ENCODE results near the gene STAMBP. TPM values are rescaled to one million over a fixed set of nuclear protein-coding genes. Genes with fewer than 3 reads are reported as not detected.

The STAMBP gene
- total RNA-seq, 1 donor from 2014 or later, result 46.5 TPM

GRCh38 chr2:73821669-73822068, 7.1 kb upstream of the STAMBP start:
- Mint-ChIP-seq H3K27ac (ENCODE audit: unreplicated experiment) (no peak overlapping the region), H3K4me3 (ENCODE audit: unreplicated experiment) (no peak overlapping the region), H3K36me3 (ENCODE audit: low read depth, unreplicated experiment) (no peaks in the 10 kb centered on the region), H3K27me3 (ENCODE audit: low read depth, unreplicated experiment) (peaks cover 2% of the 10 kb centered on the region), H3K4me1 (ENCODE audit: low read depth, unreplicated experiment) (no peaks in the 10 kb centered on the region), H3K9me3 (ENCODE audit: unreplicated experiment) (no peaks in the 10 kb centered on the region)
- Histone ChIP-seq H3K9me3 (ENCODE audit: insufficient read depth, low read depth, low read length) (no peaks in the 10 kb centered on the region), H3K27me3 (ENCODE audit: insufficient read depth, low read length) (peaks cover 14% of the 10 kb centered on the region), H4K20me1 (ENCODE audit: insufficient read depth, low read length) (no peaks in the 10 kb centered on the region), H2AFZ (ENCODE audit: low read depth, low read length) (no peak overlapping the region), H3K9ac (ENCODE audit: low read length) (no peak overlapping the region), H3K79me2 (ENCODE audit: insufficient read depth, low read length) (no peaks in the 10 kb centered on the region), H3K27ac (ENCODE audit: low read depth, low read length) (no peak overlapping the region), H3K4me2 (ENCODE audit: low read length) (no peak overlapping the region), H3K4me1 (ENCODE audit: insufficient read depth, low read length) (no peaks in the 10 kb centered on the region), H3K36me3 (ENCODE audit: insufficient read depth, low read length) (no peaks in the 10 kb centered on the region), H3K4me3 (ENCODE audit: insufficient read depth, low read depth, low read length) (no peak overlapping the region)
- FAIRE-seq (no peak), DNase-seq (ENCODE audit: low read depth) (no peak)
- TF ChIP-seq EZH2 (IDR thresholded peaks at IDR 0.05; ENCODE audit: insufficient read depth, low read length), result no peak

- Histone ChIP-seq H3K4me1 (ENCODE audit: insufficient read depth, low read length) (no peaks in the 10 kb centered on the region), H3K4me2 (ENCODE audit: low read length) (no peak overlapping the region), H3K27ac (ENCODE audit: low read depth, low read length) (no peak overlapping the region), H3K4me3 (ENCODE audit: insufficient read depth, low read depth, low read length) (no peak overlapping the region), H3K79me2 (ENCODE audit: insufficient read depth, low read length) (no peaks in the 10 kb centered on the region), H3K9me3 (ENCODE audit: insufficient read depth, low read depth, low read length) (no peaks in the 10 kb centered on the region), H4K20me1 (ENCODE audit: insufficient read depth, low read length) (no peaks in the 10 kb centered on the region), H2AFZ (ENCODE audit: low read depth, low read length) (no peak overlapping the region), H3K9ac (ENCODE audit: low read length) (no peak overlapping the region), H3K27me3 (ENCODE audit: insufficient read depth, low read length) (peaks cover 14% of the 10 kb centered on the region), H3K36me3 (ENCODE audit: insufficient read depth, low read length) (no peaks in the 10 kb centered on the region)
- FAIRE-seq (no peak), DNase-seq (ENCODE audit: low read depth) (no peak)
- no peak overlapping the region for H3K4me3 Mint-ChIP-seq (ENCODE audit: unreplicated experiment)
- H3K4me1 Mint-ChIP-seq (ENCODE audit: low read depth, unreplicated experiment), result no peaks in the 10 kb centered on the region
- H3K36me3 Mint-ChIP-seq (ENCODE audit: low read depth, unreplicated experiment), result no peaks in the 10 kb centered on the region
- peaks cover 2% of the 10 kb centered on the region for H3K27me3 Mint-ChIP-seq (ENCODE audit: low read depth, unreplicated experiment)
- no peak overlapping the region for H3K27ac Mint-ChIP-seq (ENCODE audit: unreplicated experiment)
- H3K9me3 Mint-ChIP-seq (ENCODE audit: unreplicated experiment), result no peaks in the 10 kb centered on the region
- no peak for TF ChIP-seq CTCF (IDR thresholded peaks at IDR 0.05; ENCODE audit: insufficient read depth, low read depth, low read length)
- TF ChIP-seq EZH2 (IDR thresholded peaks at IDR 0.05; ENCODE audit: insufficient read depth, low read length), result no peak
Measured at GRCh38 chr2:73822276-73822675, 6.5 kb upstream of the STAMBP start.

- H3K79me2 ChIP-seq (ENCODE audit: insufficient read depth, low read length), result no peaks in the 10 kb centered on the region
- H3K27me3 ChIP-seq (ENCODE audit: insufficient read depth, low read length), result peaks cover 14% of the 10 kb centered on the region
- FAIRE-seq (no peak), DNase-seq (ENCODE audit: low read depth) (no peak)
- no peaks in the 10 kb centered on the region for H3K36me3 Mint-ChIP-seq (ENCODE audit: low read depth, unreplicated experiment)
- no peaks in the 10 kb centered on the region for H3K4me1 ChIP-seq (ENCODE audit: insufficient read depth, low read length)
- no peak overlapping the region for H3K27ac Mint-ChIP-seq (ENCODE audit: unreplicated experiment)
- H3K4me3 Mint-ChIP-seq (ENCODE audit: unreplicated experiment), result no peak overlapping the region
- H3K9ac ChIP-seq (ENCODE audit: low read length), result no peak overlapping the region
- no peaks in the 10 kb centered on the region for H4K20me1 ChIP-seq (ENCODE audit: insufficient read depth, low read length)
- H3K9me3 Mint-ChIP-seq (ENCODE audit: unreplicated experiment), result no peaks in the 10 kb centered on the region
- H3K4me2 ChIP-seq (ENCODE audit: low read length), result no peak overlapping the region
- H3K4me1 Mint-ChIP-seq (ENCODE audit: low read depth, unreplicated experiment), result no peaks in the 10 kb centered on the region
- no peak overlapping the region for H3K4me3 ChIP-seq (ENCODE audit: insufficient read depth, low read depth, low read length)
- H3K27ac ChIP-seq (ENCODE audit: low read depth, low read length), result no peak overlapping the region
- H3K9me3 ChIP-seq (ENCODE audit: insufficient read depth, low read depth, low read length), result no peaks in the 10 kb centered on the region
- TF ChIP-seq EZH2 (IDR thresholded peaks at IDR 0.05; ENCODE audit: insufficient read depth, low read length) (no peak), CTCF (IDR thresholded peaks at IDR 0.05; ENCODE audit: insufficient read depth, low read depth, low read length) (no peak)
- no peaks in the 10 kb centered on the region for H3K36me3 ChIP-seq (ENCODE audit: insufficient read depth, low read length)
- no peak overlapping the region for H2AFZ ChIP-seq (ENCODE audit: low read depth, low read length)
- peaks cover 2% of the 10 kb centered on the region for H3K27me3 Mint-ChIP-seq (ENCODE audit: low read depth, unreplicated experiment)
Measured at GRCh38 chr2:73822991-73823390, 5.8 kb upstream of the STAMBP start.
